Ishikawa (cell line): Measurements from ENCODE around the gene HSPA14.

Experiments
- CEBPB ChIP-seq: IDR thresholded peaks from 2 replicates; pipeline ENCODE4 v1.6.1; 2012
- CREB1 ChIP-seq: IDR thresholded peaks from 2 replicates; pipeline ENCODE4 v1.6.1; 2012; ENCODE audit warnings: low read depth
- EGR1 ChIP-seq: IDR thresholded peaks from 2 replicates; pipeline ENCODE4 v1.6.1; 2012
- FOXM1 ChIP-seq: IDR thresholded peaks from 2 replicates; pipeline ENCODE4 v1.6.1; 2012; ENCODE audit warnings: low read depth, borderline replicate concordance
- NFIC ChIP-seq: IDR thresholded peaks from 2 replicates; pipeline ENCODE4 v1.6.1; 2012
- RAD21 ChIP-seq: IDR thresholded peaks from 2 replicates; pipeline ENCODE4 v1.6.1; 2012; ENCODE audit warnings: low read depth
- TAF1 ChIP-seq: IDR thresholded peaks from 2 replicates; pipeline ENCODE4 v1.6.1; 2012; ENCODE audit warnings: low read depth, mild to moderate bottlenecking
- TEAD4 ChIP-seq: IDR thresholded peaks from 2 replicates; pipeline ENCODE4 v1.6.1; 2012
- USF1 ChIP-seq: IDR thresholded peaks from 2 replicates; pipeline ENCODE4 v1.6.1; 2012
- YY1 ChIP-seq: IDR thresholded peaks from 2 replicates; pipeline ENCODE4 v1.6.1; 2012; ENCODE audit warnings: low read depth
- ZBTB7A ChIP-seq: IDR thresholded peaks from 2 replicates; pipeline ENCODE4 v1.6.1; 2012; ENCODE audit warnings: low read depth

Gene HSPA14

GRCh38 chr10:14916600-14916999 lies 78.5 kb downstream of the HSPA14 start:
- no peak for TF ChIP-seq RAD21
- no peak for TF ChIP-seq TEAD4
- TF ChIP-seq YY1: no peak
- TF ChIP-seq CREB1: no peak
- TF ChIP-seq ZBTB7A: no peak
- no peak for TF ChIP-seq FOXM1

GRCh38 chr10:14917827-14918226 lies 79.7 kb downstream of the HSPA14 start:
- TF ChIP-seq TAF1: no peak
- no peak for TF ChIP-seq CEBPB
- TF ChIP-seq TEAD4: no peak
- TF ChIP-seq USF1: no peak

- TF ChIP-seq NFIC (no peak), CEBPB (no peak), TEAD4 (no peak), EGR1 (no peak), TAF1 (no peak)
Measured at GRCh38 chr10:14918964-14919363, 80.9 kb downstream of the HSPA14 start.
